HCT116 (cell line): ENCODE measurements around the gene C9orf72. TPM values are rescaled to one million over a fixed set of nuclear protein-coding genes. Genes with fewer than 3 reads are reported as not detected.

Experiments used
- ATAC-seq: fragments of 200-7000 bp; cut with Tn5 transposase; 2 replicates; pipeline ENCODE4 v1.9.1; 2020; ENCODE audit warnings: mild to moderate bottlenecking, moderate library complexity
- BruUV-seq: library from RNA; stranded (reverse); fragments of 400-500 nt; replicated peaks from 2 replicates; lab custom pipeline; 2021; lab: Mats Ljungman, UMichigan
- CTCF ChIA-PET: fragments of 300-600 bp; sonication (Branson Sonifier 250); formaldehyde crosslinking; loops from one replicate; lab custom pipeline; 2021; ENCODE audit warnings: antibody characterized with exemption; lab: Charles Lee
- POLR2A ChIA-PET: fragments of 300-600, 350-600 bp; sonication (Branson Sonifier 250); formaldehyde crosslinking; loops from one replicate; lab custom pipeline; 2021; ENCODE audit warnings: antibody characterized with exemption; lab: Charles Lee
- RAD21 ChIA-PET, 2 experiments: fragments of 300-600 bp; sonication (Branson Sonifier 250); formaldehyde crosslinking; loops; one replicate each; lab custom pipeline; 2023; ENCODE audit warnings: low total read pairs in 2 of 2; ENCODE audit not compliant: uncharacterized antibody in 2 of 2, unreplicated experiment in 2 of 2, low non-redundant PET in 1 of 2; lab: Charles Lee
- DNase-seq: peaks from one replicate; pipeline ENCODE4 v3.0.0-alpha.2; 2010; ENCODE audit warnings: low read depth, low spot score
- H2AFZ ChIP-seq: fragments of 200-600 bp; shearing (Covaris generic), sonication (generic); 2 replicates; pipeline ENCODE4 v1.6.1; 2017; ENCODE audit warnings: low read depth, mixed run types, mixed read lengths, antibody characterized with exemption, low read length; ENCODE audit not compliant: poor library complexity, severe bottlenecking
- H3K27ac ChIP-seq: 2 replicates; pipeline ENCODE4 v1.5.1; 2012; ENCODE audit warnings: low read depth, low read length
- H3K27me3 ChIP-seq: fragments of 200-600 bp; sonication (generic); 2 replicates; pipeline ENCODE4 v1.6.1; 2016; ENCODE audit warnings: mixed run types, low read length, mixed read lengths; ENCODE audit not compliant: insufficient read depth
- H3K36me3 ChIP-seq, 2 experiments: fragments of 200-500 bp in 1 of 2; fragments of 200-600 bp in 1 of 2; sonication (Bioruptor generic) in 1 of 2; sonication (generic) in 1 of 2; 2 replicates each; pipeline versions ENCODE4 v1.5.1 to v1.6.1; 2014 to 2016; ENCODE audit warnings: low read length in 2 of 2, inconsistent platforms in 1 of 2, mixed read lengths in 1 of 2, mixed run types in 1 of 2; ENCODE audit not compliant: insufficient read depth in 2 of 2, control insufficient read depth in 1 of 2
- H3K4me1 ChIP-seq, 2 experiments: fragments of 200-600 bp in 1 of 2; sonication (generic) in 1 of 2; 2 replicates each; pipeline versions ENCODE4 v1.5.1 to v1.6.1; 2012 to 2017; ENCODE audit warnings: low read length in 2 of 2, inconsistent platforms in 1 of 2, mild to moderate bottlenecking in 1 of 2, mixed read lengths in 1 of 2, mixed run types in 1 of 2, moderate library complexity in 1 of 2; ENCODE audit not compliant: insufficient read depth in 2 of 2, control insufficient read depth in 1 of 2
- H3K4me2 ChIP-seq: fragments of 200-600 bp; sonication (generic); 2 replicates; pipeline ENCODE4 v1.6.1; 2017; ENCODE audit warnings: mixed run types, low read length, mixed read lengths
- H3K4me3 ChIP-seq, 2 experiments: fragments of 200-600 bp in 1 of 2; sonication (generic) in 1 of 2; replicated peaks in 1 of 2; 2 replicates each; pipeline ENCODE4 v1.5.1; 2011 to 2016; ENCODE audit warnings: low read length in 2 of 2, control low read depth in 1 of 2, low read depth in 1 of 2, mild to moderate bottlenecking in 1 of 2, mixed read lengths in 1 of 2, mixed run types in 1 of 2
- H3K79me2 ChIP-seq: fragments of 200-600 bp; sonication (generic); 2 replicates; pipeline ENCODE4 v1.6.1; 2017; ENCODE audit warnings: mild to moderate bottlenecking, mixed run types, low read length, moderate library complexity, mixed read lengths; ENCODE audit not compliant: insufficient read depth
- H3K9ac ChIP-seq: fragments of 200-600 bp; sonication (generic); 2 replicates; pipeline ENCODE4 v1.6.1; 2016; ENCODE audit warnings: low read length, mixed read lengths
- H3K9me2 ChIP-seq: fragments of 200-600 bp; sonication (generic), shearing (Covaris generic); 2 replicates; pipeline ENCODE4 v1.6.1; 2017; ENCODE audit warnings: mixed run types, mild to moderate bottlenecking, moderate library complexity; ENCODE audit not compliant: insufficient read depth
- H3K9me3 ChIP-seq, 2 experiments: fragments of 200-500 bp in 1 of 2; fragments of 200-600 bp in 1 of 2; sonication (Bioruptor generic) in 1 of 2; sonication (generic) in 1 of 2; 2 replicates each; pipeline ENCODE4 v1.6.1; 2014 to 2017; ENCODE audit warnings: low read length in 2 of 2, mixed read lengths in 2 of 2, inconsistent platforms in 1 of 2, low read depth in 1 of 2, mild to moderate bottlenecking in 1 of 2, mixed run types in 1 of 2, moderate library complexity in 1 of 2; ENCODE audit not compliant: control insufficient read depth in 1 of 2, insufficient read depth in 1 of 2
- H4K20me1 ChIP-seq: fragments of 200-600 bp; sonication (generic), shearing (Covaris generic); 2 replicates; pipeline ENCODE4 v1.6.1; 2017; ENCODE audit warnings: mixed run types, mild to moderate bottlenecking, moderate library complexity; ENCODE audit not compliant: insufficient read depth
- CBX3 ChIP-seq: IDR thresholded peaks from 2 replicates; pipeline ENCODE4 v1.6.1; 2012; ENCODE audit warnings: low read depth
- CEBPB ChIP-seq: IDR thresholded peaks from 2 replicates; pipeline ENCODE4 v1.6.1; 2012; ENCODE audit warnings: low read depth
- EZH2 ChIP-seq: fragments of 200-600 bp; sonication (generic); IDR thresholded peaks from 2 replicates; pipeline ENCODE4 v1.6.1; 2017; ENCODE audit warnings: antibody characterized with exemption, mixed run types
- FOSL1 ChIP-seq: IDR thresholded peaks from 2 replicates; pipeline ENCODE4 v1.6.1; 2012; ENCODE audit warnings: low read depth
- POLR2A ChIP-seq: IDR thresholded peaks from 2 replicates; pipeline ENCODE4 v1.7.0; 2011; ENCODE audit warnings: borderline replicate concordance; ENCODE audit not compliant: insufficient read depth, insufficient read length; ENCODE audit errors: extremely low read depth
- SP1 ChIP-seq: IDR thresholded peaks from 2 replicates; pipeline ENCODE4 v1.6.1; 2012; ENCODE audit warnings: low read depth
- SRF ChIP-seq: IDR thresholded peaks from 2 replicates; pipeline ENCODE4 v1.6.1; 2012; ENCODE audit warnings: low read depth
- TCF7L2 ChIP-seq: IDR thresholded peaks from 2 replicates; pipeline ENCODE4 v1.7.0; 2011; ENCODE audit warnings: borderline replicate concordance, inconsistent platforms; ENCODE audit not compliant: insufficient read depth, insufficient read length; ENCODE audit errors: extremely low read depth
- intact Hi-C: fragments of 100-400 bp; cut with micrococcal nuclease; formaldehyde crosslinking; loops from 2 replicates; pipeline ENCODE4 v1.10.0; 2022
- total RNA-seq: library from RNA; stranded (reverse); gene quantifications from one replicate; pipeline ENCODE4 v1.2.1, GENCODE V29; 2021; ENCODE audit not compliant: unreplicated experiment
- TF ChIP-seq, protein P1 (sequence below): IDR thresholded peaks from 2 replicates; pipeline ENCODE4 v1.6.1; 2012; ENCODE audit warnings: low read depth

The C9orf72 gene
- total RNA-seq, 1 experiment from 2014 or later, result 12.0 TPM

GRCh38 chr9:27564670-27565069 is 8.6 kb downstream of the C9orf72 start:
- intact Hi-C loops, result no loop called here
- no peak overlapping the region for H3K4me2 ChIP-seq
- ChIA-PET POLR2A (no interaction called here), CTCF (no interaction called here), RAD21 (no interaction called here)
- no TSS peak for BruUV-seq
- DNase-seq (no peak), ATAC-seq (no peak)
- no peaks in the 10 kb centered on the region for H3K79me2 ChIP-seq
- TF ChIP-seq TCF7L2, result no peak
- no peak for TF ChIP-seq SP1
- no peak for TF ChIP-seq FOSL1
- no peak for TF ChIP-seq CBX3
- no peak for TF ChIP-seq EZH2
- TF ChIP-seq, protein P1, sequence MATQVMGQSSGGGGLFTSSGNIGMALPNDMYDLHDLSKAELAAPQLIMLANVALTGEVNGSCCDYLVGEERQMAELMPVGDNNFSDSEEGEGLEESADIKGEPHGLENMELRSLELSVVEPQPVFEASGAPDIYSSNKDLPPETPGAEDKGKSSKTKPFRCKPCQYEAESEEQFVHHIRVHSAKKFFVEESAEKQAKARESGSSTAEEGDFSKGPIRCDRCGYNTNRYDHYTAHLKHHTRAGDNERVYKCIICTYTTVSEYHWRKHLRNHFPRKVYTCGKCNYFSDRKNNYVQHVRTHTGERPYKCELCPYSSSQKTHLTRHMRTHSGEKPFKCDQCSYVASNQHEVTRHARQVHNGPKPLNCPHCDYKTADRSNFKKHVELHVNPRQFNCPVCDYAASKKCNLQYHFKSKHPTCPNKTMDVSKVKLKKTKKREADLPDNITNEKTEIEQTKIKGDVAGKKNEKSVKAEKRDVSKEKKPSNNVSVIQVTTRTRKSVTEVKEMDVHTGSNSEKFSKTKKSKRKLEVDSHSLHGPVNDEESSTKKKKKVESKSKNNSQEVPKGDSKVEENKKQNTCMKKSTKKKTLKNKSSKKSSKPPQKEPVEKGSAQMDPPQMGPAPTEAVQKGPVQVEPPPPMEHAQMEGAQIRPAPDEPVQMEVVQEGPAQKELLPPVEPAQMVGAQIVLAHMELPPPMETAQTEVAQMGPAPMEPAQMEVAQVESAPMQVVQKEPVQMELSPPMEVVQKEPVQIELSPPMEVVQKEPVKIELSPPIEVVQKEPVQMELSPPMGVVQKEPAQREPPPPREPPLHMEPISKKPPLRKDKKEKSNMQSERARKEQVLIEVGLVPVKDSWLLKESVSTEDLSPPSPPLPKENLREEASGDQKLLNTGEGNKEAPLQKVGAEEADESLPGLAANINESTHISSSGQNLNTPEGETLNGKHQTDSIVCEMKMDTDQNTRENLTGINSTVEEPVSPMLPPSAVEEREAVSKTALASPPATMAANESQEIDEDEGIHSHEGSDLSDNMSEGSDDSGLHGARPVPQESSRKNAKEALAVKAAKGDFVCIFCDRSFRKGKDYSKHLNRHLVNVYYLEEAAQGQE, result no peak
- no peak for TF ChIP-seq POLR2A
- no peak for TF ChIP-seq CEBPB
- no peak for TF ChIP-seq SRF
- no peaks in the 10 kb centered on the region for H4K20me1 ChIP-seq
- peaks cover 0 to 3% of the 10 kb centered on the region in 2 experiments; a peak in 1 of 4 replicates for H3K36me3 ChIP-seq
- no peaks in the 10 kb centered on the region for H3K4me1 ChIP-seq
- H3K9ac ChIP-seq, result no peak overlapping the region
- no peaks in the 10 kb centered on the region for H3K27me3 ChIP-seq
- no peak overlapping the region for H2AFZ ChIP-seq
- no peak overlapping the region for H3K27ac ChIP-seq
- no peak overlapping the region for H3K4me3 ChIP-seq
- no peaks in the 10 kb centered on the region for H3K9me2 ChIP-seq
- H3K9me3 ChIP-seq, result no peaks in the 10 kb centered on the region
